HepG2 (cell line): Measurements from ENCODE around the gene MYLK. TPM values are rescaled to one million over a fixed set of nuclear protein-coding genes. Genes with fewer than 3 reads are reported as not detected.
A peak's percentile ranks its signal among the peaks of the same experiment; 100 is the strongest.

Source experiments
- ARID2 ChIP-seq: sonication (generic); formaldehyde crosslinking; IDR thresholded peaks from 2 replicates; pipeline ENCODE4 v1.8.1; 2022; ENCODE audit warnings: mild to moderate bottlenecking, missing genetic modification reagents, borderline replicate concordance
- ERF ChIP-seq: IDR thresholded peaks from 2 replicates; pipeline ENCODE4 v1.6.1; 2018; ENCODE audit warnings: missing biosample characterization, missing genetic modification reagents
- GATAD1 ChIP-seq: IDR thresholded peaks from 2 replicates; pipeline ENCODE4 v1.6.1; 2016; ENCODE audit warnings: missing genetic modification reagents, missing compliant biosample characterization
- PCBP2 ChIP-seq: fragments of 200-400 bp; formaldehyde crosslinking; optimal IDR thresholded peaks from 2 replicates; pipeline ENCODE3; 2018; ENCODE audit warnings: low read length, low read depth; ENCODE audit not compliant: poor library complexity, severe bottlenecking
- RBM22 ChIP-seq: fragments of 200-400 bp; formaldehyde crosslinking; optimal IDR thresholded peaks from 2 replicates; pipeline ENCODE3; 2017; ENCODE audit warnings: mild to moderate bottlenecking, low read length, moderate library complexity
- SP140L ChIP-seq: sonication (generic); formaldehyde crosslinking; IDR thresholded peaks from 2 replicates; pipeline ENCODE4 v1.4.0; 2020; ENCODE audit warnings: missing genetic modification reagents, borderline replicate concordance
- ZBTB38 ChIP-seq: sonication (generic); formaldehyde crosslinking; IDR thresholded peaks from 2 replicates; pipeline ENCODE4 v1.5.1; 2020; ENCODE audit warnings: mild to moderate bottlenecking, missing genetic modification reagents
- ZNF614 ChIP-seq: IDR thresholded peaks from 2 replicates; pipeline ENCODE4 v1.6.1; 2018; ENCODE audit warnings: missing biosample characterization, missing genetic modification reagents, inconsistent platforms, borderline replicate concordance
- ZNF720 ChIP-seq: sonication (generic); formaldehyde crosslinking; IDR thresholded peaks from 2 replicates; pipeline ENCODE4 v1.4.0; 2020; ENCODE audit warnings: missing genetic modification reagents
- ZNF776 ChIP-seq: sonication (generic); formaldehyde crosslinking; IDR thresholded peaks from 2 replicates; pipeline ENCODE4 v1.4.0; 2020; ENCODE audit warnings: mild to moderate bottlenecking, missing genetic modification reagents
- ZSCAN22 ChIP-seq: sonication (generic); formaldehyde crosslinking; IDR thresholded peaks from 2 replicates; pipeline ENCODE4 v1.4.0; 2020; ENCODE audit warnings: mild to moderate bottlenecking, missing genetic modification reagents
- polyA plus RNA-seq, 8 experiments: library from polyadenylated mRNA; depleted of rRNA in 3 of 8; stranded (reverse) in 7 of 8; unstranded in 1 of 8; fragments of >200 nt; fragmentation: Illumina TruSeq in 4 of 8; extraction: Trizol in 4 of 8; gene quantifications; 2 replicates each; pipeline versions ENCODE4 v1.2.1 to v1.2.3, GENCODE V29; 2011 to 2016; ENCODE audit warnings: low read depth in 4 of 8, missing spikeins in 1 of 8, mixed read lengths in 1 of 8; ENCODE audit not compliant: insufficient read depth in 1 of 8
- total RNA-seq, 5 experiments: library from RNA; depleted of rRNA; stranded (reverse); fragments of >200 nt; fragmentation: Illumina TruSeq; extraction: Trizol; gene quantifications; 2 replicates each; pipeline ENCODE4 v1.2.3, GENCODE V29; 2016; ENCODE audit warnings: low read depth in 1 of 5
- TF ChIP-seq, protein P1 (sequence below), 2 experiments: fragments of 450-650 bp in 1 of 2; sonication (generic) in 1 of 2; formaldehyde crosslinking in 1 of 2; IDR thresholded peaks; 2 replicates each; pipeline versions ENCODE4 v1.6.1 to v1.8.0; 2016 to 2022; ENCODE audit warnings: antibody characterized with exemption in 1 of 2, mild to moderate bottlenecking in 1 of 2, missing genetic modification reagents in 1 of 2
- TF ChIP-seq, protein P2 (sequence below): sonication (generic); formaldehyde crosslinking; conservative IDR thresholded peaks from 2 replicates; pipeline ENCODE4 v1.8.1; 2023; ENCODE audit warnings: missing genetic modification reagents
- TF ChIP-seq, protein P3 (sequence below): sonication (generic); formaldehyde crosslinking; IDR thresholded peaks from 2 replicates; pipeline ENCODE4 v1.5.0; 2020; ENCODE audit warnings: mild to moderate bottlenecking, missing genetic modification reagents, moderate library complexity
- TF ChIP-seq, protein P4 (sequence below): IDR thresholded peaks from 2 replicates; pipeline ENCODE4 v1.6.1; 2016; ENCODE audit warnings: low read depth

Gene MYLK
- total and polyA plus RNA-seq, 2 of the 13 experiments (the other 11 are each of a cell fraction or from before 2014, with no cell fraction given) = 10.6 to 34.9 TPM

DNA sequence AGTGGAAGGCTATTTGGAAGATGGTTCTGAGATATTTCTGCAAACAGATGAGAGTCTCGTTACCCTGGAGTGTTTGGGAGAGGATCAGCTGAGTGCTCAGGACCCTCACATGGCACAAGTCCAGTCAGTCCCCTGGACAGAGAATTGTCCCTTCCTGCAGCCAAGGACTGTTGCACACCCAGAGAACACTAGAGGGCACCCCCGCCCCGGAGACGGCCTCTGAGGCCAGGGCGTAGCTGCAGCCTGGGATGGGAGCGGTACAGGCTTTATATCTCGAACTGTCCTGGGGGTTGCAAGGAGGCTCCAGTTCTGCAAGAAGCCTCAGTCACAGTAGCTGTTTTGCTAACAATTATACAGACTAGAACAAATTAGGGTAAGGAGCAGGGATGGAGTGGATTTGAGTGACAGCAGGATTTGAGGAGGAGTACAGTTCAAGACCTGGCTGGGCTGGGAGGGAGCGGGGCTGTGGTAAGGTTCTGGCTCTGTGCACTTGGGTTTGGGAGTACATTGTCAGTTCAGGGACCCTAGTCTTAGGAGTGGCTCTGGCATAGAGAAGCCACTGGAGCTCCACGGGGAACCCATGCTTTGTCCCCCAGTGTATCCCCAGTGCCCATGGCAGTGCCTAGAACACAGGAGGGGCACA, 231.7 kb downstream of the MYLK start (continued):
- TF ChIP-seq, protein P1, sequence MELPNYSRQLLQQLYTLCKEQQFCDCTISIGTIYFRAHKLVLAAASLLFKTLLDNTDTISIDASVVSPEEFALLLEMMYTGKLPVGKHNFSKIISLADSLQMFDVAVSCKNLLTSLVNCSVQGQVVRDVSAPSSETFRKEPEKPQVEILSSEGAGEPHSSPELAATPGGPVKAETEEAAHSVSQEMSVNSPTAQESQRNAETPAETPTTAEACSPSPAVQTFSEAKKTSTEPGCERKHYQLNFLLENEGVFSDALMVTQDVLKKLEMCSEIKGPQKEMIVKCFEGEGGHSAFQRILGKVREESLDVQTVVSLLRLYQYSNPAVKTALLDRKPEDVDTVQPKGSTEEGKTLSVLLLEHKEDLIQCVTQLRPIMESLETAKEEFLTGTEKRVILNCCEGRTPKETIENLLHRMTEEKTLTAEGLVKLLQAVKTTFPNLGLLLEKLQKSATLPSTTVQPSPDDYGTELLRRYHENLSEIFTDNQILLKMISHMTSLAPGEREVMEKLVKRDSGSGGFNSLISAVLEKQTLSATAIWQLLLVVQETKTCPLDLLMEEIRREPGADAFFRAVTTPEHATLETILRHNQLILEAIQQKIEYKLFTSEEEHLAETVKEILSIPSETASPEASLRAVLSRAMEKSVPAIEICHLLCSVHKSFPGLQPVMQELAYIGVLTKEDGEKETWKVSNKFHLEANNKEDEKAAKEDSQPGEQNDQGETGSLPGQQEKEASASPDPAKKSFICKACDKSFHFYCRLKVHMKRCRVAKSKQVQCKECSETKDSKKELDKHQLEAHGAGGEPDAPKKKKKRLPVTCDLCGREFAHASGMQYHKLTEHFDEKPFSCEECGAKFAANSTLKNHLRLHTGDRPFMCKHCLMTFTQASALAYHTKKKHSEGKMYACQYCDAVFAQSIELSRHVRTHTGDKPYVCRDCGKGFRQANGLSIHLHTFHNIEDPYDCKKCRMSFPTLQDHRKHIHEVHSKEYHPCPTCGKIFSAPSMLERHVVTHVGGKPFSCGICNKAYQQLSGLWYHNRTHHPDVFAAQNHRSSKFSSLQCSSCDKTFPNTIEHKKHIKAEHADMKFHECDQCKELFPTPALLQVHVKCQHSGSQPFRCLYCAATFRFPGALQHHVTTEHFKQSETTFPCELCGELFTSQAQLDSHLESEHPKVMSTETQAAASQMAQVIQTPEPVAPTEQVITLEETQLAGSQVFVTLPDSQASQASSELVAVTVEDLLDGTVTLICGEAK (IDR thresholded peaks at IDR 0.05) = no peak
- TF ChIP-seq, protein P1 (CRISPR knock-in tag; IDR thresholded peaks at IDR 0.05) = no peak
- TF ChIP-seq GATAD1 (CRISPR knock-in tag) (peak; percentile 48; the same call in 1 of the 2 replicates), PCBP2 (no peak), RBM22 (no peak), ZSCAN22 (CRISPR knock-in tag) (0 out of 2 replicates have a peak, but pooled peaks have one; percentile 37), ARID2 (CRISPR knock-in tag) (no peak), ZNF776 (CRISPR knock-in tag) (no peak), ZNF720 (CRISPR knock-in tag) (no peak), ZBTB38 (peak; percentile 95), ERF (CRISPR knock-in tag) (peak; percentile 44; the same call in 1 of the 2 replicates), ZNF614 (CRISPR knock-in tag) (0 out of 2 replicates have a peak, but pooled peaks have one; percentile 43), SP140L (CRISPR knock-in tag) (no peak)
- TF ChIP-seq, protein P2, sequence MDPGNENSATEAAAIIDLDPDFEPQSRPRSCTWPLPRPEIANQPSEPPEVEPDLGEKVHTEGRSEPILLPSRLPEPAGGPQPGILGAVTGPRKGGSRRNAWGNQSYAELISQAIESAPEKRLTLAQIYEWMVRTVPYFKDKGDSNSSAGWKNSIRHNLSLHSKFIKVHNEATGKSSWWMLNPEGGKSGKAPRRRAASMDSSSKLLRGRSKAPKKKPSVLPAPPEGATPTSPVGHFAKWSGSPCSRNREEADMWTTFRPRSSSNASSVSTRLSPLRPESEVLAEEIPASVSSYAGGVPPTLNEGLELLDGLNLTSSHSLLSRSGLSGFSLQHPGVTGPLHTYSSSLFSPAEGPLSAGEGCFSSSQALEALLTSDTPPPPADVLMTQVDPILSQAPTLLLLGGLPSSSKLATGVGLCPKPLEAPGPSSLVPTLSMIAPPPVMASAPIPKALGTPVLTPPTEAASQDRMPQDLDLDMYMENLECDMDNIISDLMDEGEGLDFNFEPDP (CRISPR knock-in tag) = no peak
- TF ChIP-seq, protein P3, sequence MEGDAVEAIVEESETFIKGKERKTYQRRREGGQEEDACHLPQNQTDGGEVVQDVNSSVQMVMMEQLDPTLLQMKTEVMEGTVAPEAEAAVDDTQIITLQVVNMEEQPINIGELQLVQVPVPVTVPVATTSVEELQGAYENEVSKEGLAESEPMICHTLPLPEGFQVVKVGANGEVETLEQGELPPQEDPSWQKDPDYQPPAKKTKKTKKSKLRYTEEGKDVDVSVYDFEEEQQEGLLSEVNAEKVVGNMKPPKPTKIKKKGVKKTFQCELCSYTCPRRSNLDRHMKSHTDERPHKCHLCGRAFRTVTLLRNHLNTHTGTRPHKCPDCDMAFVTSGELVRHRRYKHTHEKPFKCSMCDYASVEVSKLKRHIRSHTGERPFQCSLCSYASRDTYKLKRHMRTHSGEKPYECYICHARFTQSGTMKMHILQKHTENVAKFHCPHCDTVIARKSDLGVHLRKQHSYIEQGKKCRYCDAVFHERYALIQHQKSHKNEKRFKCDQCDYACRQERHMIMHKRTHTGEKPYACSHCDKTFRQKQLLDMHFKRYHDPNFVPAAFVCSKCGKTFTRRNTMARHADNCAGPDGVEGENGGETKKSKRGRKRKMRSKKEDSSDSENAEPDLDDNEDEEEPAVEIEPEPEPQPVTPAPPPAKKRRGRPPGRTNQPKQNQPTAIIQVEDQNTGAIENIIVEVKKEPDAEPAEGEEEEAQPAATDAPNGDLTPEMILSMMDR (CRISPR knock-in tag) = peak; percentile 94
- TF ChIP-seq, protein P4, sequence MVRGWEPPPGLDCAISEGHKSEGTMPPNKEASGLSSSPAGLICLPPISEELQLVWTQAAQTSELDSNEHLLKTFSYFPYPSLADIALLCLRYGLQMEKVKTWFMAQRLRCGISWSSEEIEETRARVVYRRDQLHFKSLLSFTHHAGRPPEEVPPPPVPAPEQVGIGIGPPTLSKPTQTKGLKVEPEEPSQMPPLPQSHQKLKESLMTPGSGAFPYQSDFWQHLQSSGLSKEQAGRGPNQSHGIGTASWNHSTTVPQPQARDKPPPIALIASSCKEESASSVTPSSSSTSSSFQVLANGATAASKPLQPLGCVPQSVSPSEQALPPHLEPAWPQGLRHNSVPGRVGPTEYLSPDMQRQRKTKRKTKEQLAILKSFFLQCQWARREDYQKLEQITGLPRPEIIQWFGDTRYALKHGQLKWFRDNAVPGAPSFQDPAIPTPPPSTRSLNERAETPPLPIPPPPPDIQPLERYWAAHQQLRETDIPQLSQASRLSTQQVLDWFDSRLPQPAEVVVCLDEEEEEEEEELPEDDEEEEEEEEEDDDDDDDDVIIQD (CRISPR knock-in tag) = no peak
